GM12878 (cell line): ENCODE measurements around the gene KLHL1. TPM values are rescaled to one million over a fixed set of nuclear protein-coding genes. Genes with fewer than 3 reads are reported as not detected.

Source experiments
- ATAC-seq: fragments of 200-7000 bp; cut with Tn5 transposase; 3 replicates; pipeline ENCODE4 v1.9.1; 2020; ENCODE audit warnings: mild to moderate bottlenecking, moderate library complexity
- BruUV-seq: library from RNA; stranded (reverse); fragments of 400-500 nt; replicated peaks from 2 replicates; lab custom pipeline; 2021; lab: Mats Ljungman, UMichigan
- CTCF ChIA-PET: fragments of 300-600 bp; sonication (Branson Sonifier 250); formaldehyde crosslinking; extraction: SDS; loops from one replicate; lab custom pipeline; 2021; ENCODE audit warnings: inconsistent platforms; lab: Yijun Ruan, JAX
- POLR2A ChIA-PET: fragments of 350-600 bp; formaldehyde crosslinking; extraction: SDS; loops from one replicate; lab custom pipeline; 2021; ENCODE audit warnings: inconsistent platforms; lab: Charles Lee
- RAD21 ChIA-PET: fragments of 300-600 bp; sonication (Branson Sonifier 250); formaldehyde crosslinking; loops from one replicate; lab custom pipeline; 2023; ENCODE audit warnings: antibody characterized with exemption; ENCODE audit not compliant: unreplicated experiment; lab: Charles Lee
- SMC1A ChIA-PET: fragments of 300-600 bp; sonication (Branson Sonifier 250); formaldehyde crosslinking; loops from one replicate; lab custom pipeline; 2023; ENCODE audit not compliant: unreplicated experiment, uncharacterized antibody; lab: Charles Lee
- DNase-seq: peaks from one replicate; pipeline ENCODE4 v3.0.0-alpha.2; 2011; ENCODE audit warnings: low read depth, low spot score
- FAIRE-seq: peaks from 3 replicates; lab custom pipeline; 2011; peaks lifted over from hg19 to GRCh38; lab: Jason Lieb, UNC
- H2AFZ ChIP-seq: 2 replicates; pipeline ENCODE4 v1.6.0; 2011; ENCODE audit warnings: low read depth, low read length, control low read depth; ENCODE audit not compliant: control insufficient read depth
- H3K27ac ChIP-seq: 2 replicates; pipeline ENCODE4 v1.5.1; 2011; ENCODE audit warnings: control low read depth; ENCODE audit not compliant: control insufficient read depth, insufficient read depth
- H3K27me3 ChIP-seq, 2 experiments: replicated peaks in 1 of 2; 2 replicates each; pipeline versions ENCODE4 v1.6.0 to v1.6.1; 2011; ENCODE audit warnings: low read length in 1 of 2; ENCODE audit not compliant: control insufficient read depth in 2 of 2, insufficient read depth in 2 of 2
- H3K36me3 ChIP-seq, 2 experiments: 2 replicates each; pipeline ENCODE4 v1.5.1; 2011; ENCODE audit warnings: low read length in 1 of 2; ENCODE audit not compliant: control insufficient read depth in 2 of 2, insufficient read depth in 2 of 2
- H3K4me1 ChIP-seq: 2 replicates; pipeline ENCODE4 v1.6.1; 2011; ENCODE audit warnings: mild to moderate bottlenecking, low read length, moderate library complexity, mixed read lengths; ENCODE audit not compliant: control insufficient read depth, insufficient read depth
- H3K4me2 ChIP-seq: 2 replicates; pipeline ENCODE4 v1.6.0; 2011; ENCODE audit warnings: control low read depth; ENCODE audit not compliant: control insufficient read depth, insufficient read depth
- H3K4me3 ChIP-seq: fragments of 200-600 bp; sonication (generic); 2 replicates; pipeline ENCODE4 v1.5.1; 2016
- H3K79me2 ChIP-seq: 2 replicates; pipeline ENCODE4 v1.6.0; 2011; ENCODE audit warnings: low read length; ENCODE audit not compliant: control insufficient read depth, insufficient read depth
- H3K9ac ChIP-seq: 2 replicates; pipeline ENCODE4 v1.8.0; 2011; ENCODE audit warnings: low read length, control low read depth, mixed read lengths; ENCODE audit not compliant: control insufficient read depth, insufficient read depth
- H3K9me3 ChIP-seq: replicated peaks from 3 replicates; pipeline ENCODE4 v1.5.1; 2011; ENCODE audit warnings: mild to moderate bottlenecking, low read length; ENCODE audit not compliant: control insufficient read depth, insufficient read depth
- H4K20me1 ChIP-seq: 2 replicates; pipeline ENCODE4 v1.6.0; 2011; ENCODE audit not compliant: control insufficient read depth, insufficient read depth
- CREM ChIP-seq: IDR thresholded peaks from 2 replicates; pipeline ENCODE4 v1.6.1; 2014; ENCODE audit warnings: antibody characterized with exemption, low read depth
- ESRRA ChIP-seq: IDR thresholded peaks from 2 replicates; pipeline ENCODE4 v1.6.1; 2012; ENCODE audit warnings: mild to moderate bottlenecking, low read length, improper control_type of control experiment
- HDAC6 ChIP-seq: fragments of 200-600 bp; sonication (generic); IDR thresholded peaks from one replicate; pipeline ENCODE4 v1.8.0; 2017; ENCODE audit warnings: antibody characterized with exemption; ENCODE audit not compliant: unreplicated experiment
- MEF2A ChIP-seq: IDR thresholded peaks from 2 replicates; pipeline ENCODE4 v1.6.1; 2011; ENCODE audit warnings: low read depth, mild to moderate bottlenecking, low read length, moderate library complexity; ENCODE audit not compliant: insufficient read depth
- NR2C1 ChIP-seq: fragments of 450-650 bp; IDR thresholded peaks from 2 replicates; pipeline ENCODE4 v1.6.1; 2017; ENCODE audit warnings: antibody characterized with exemption, mild to moderate bottlenecking, moderate library complexity
- NR2C2 ChIP-seq: IDR thresholded peaks from 2 replicates; pipeline ENCODE4 v1.6.1; 2011; ENCODE audit warnings: borderline replicate concordance, low read depth; ENCODE audit not compliant: control insufficient read depth, insufficient read length
- POLR2AphosphoS2 ChIP-seq: IDR thresholded peaks from 2 replicates; pipeline ENCODE4 v1.6.1; 2011; ENCODE audit warnings: low read depth, mild to moderate bottlenecking, low read length, improper control_type of control experiment, moderate library complexity
- RAD51 ChIP-seq: fragments of 450-650 bp; IDR thresholded peaks from 2 replicates; pipeline ENCODE4 v1.6.1; 2016; ENCODE audit warnings: moderate library complexity, mild to moderate bottlenecking, inconsistent platforms
- WGBS: methylation state at CpG from one replicate; pipeline ENCODE4 v1.1.6; 2016; ENCODE audit warnings: low lambda C conversion rate; ENCODE audit not compliant: insufficient replicate concordance, insufficient coverage; ENCODE audit errors: missing lambda C conversion rate; 5-methylcytosine and 5-hydroxymethylcytosine counted together
- in situ Hi-C: fragments of 300-500 bp; cut with MboI; formaldehyde crosslinking; loops from 9 replicates; pipeline ENCODE4 v1.14.3; 2018; ENCODE audit warnings: mixed read lengths
- intact Hi-C: fragments of 100-400 bp; cut with micrococcal nuclease; formaldehyde crosslinking; loops from one replicate; pipeline ENCODE4 v1.14.2; 2022; ENCODE audit not compliant: unreplicated experiment
- polyA plus RNA-seq, 11 experiments: library from polyadenylated mRNA; depleted of rRNA in 4 of 11; unstranded in 6 of 11; stranded (reverse) in 5 of 11; fragments of >200 nt; fragmentation: Nextera tagmentation in 4 of 11; fragmentation: Illumina TruSeq in 1 of 11; extraction: Ambion mirVana in 4 of 11; extraction: Trizol in 1 of 11; gene quantifications; 1 replicate in 1 of 11; 2 replicates in 10 of 11; pipeline versions ENCODE4 v1.2.1 to v1.2.3, GENCODE V29; 2011 to 2016; ENCODE audit warnings: inconsistent platforms in 2 of 11, missing spikeins in 2 of 11, low read depth in 1 of 11
- total RNA-seq, 4 experiments: library from RNA; depleted of rRNA in 3 of 4; stranded (reverse); fragments of >200 nt in 3 of 4; fragmentation: Illumina TruSeq in 1 of 4; extraction: Trizol in 1 of 4; gene quantifications; 2 replicates each; pipeline versions ENCODE4 v1.2.1 to v1.2.3, GENCODE V29; 2013 to 2021
- TF ChIP-seq, protein P1 (sequence below): fragments of 450-650 bp; IDR thresholded peaks from 2 replicates; pipeline ENCODE4 v1.6.1; 2017; ENCODE audit warnings: low read depth, mild to moderate bottlenecking, moderate library complexity
- TF ChIP-seq, protein P2 (sequence below): IDR thresholded peaks from 2 replicates; pipeline ENCODE4 v1.6.1; 2011; ENCODE audit warnings: borderline replicate concordance, low read depth, mild to moderate bottlenecking, moderate library complexity, low read length; ENCODE audit not compliant: insufficient read depth, poor library complexity, severe bottlenecking
- TF ChIP-seq, protein P3 (sequence below): fragments of 450-650 bp; formaldehyde crosslinking; IDR thresholded peaks from 2 replicates; pipeline ENCODE4 v1.4.0; 2020; ENCODE audit warnings: mild to moderate bottlenecking, moderate library complexity
- TF ChIP-seq, protein P4 (sequence below): IDR thresholded peaks from 2 replicates; pipeline ENCODE4 v1.6.1; 2011; ENCODE audit warnings: low read depth, mild to moderate bottlenecking, low read length, moderate library complexity, borderline replicate concordance; ENCODE audit errors: extremely low read depth

The KLHL1 gene
- total and polyA plus RNA-seq, 10 of the 15 experiments (the other 5 are each of a cell fraction or from before 2014, with no cell fraction given): 0.02 to 0.13 (median 0.05) TPM; not detected in 2

DNA sequence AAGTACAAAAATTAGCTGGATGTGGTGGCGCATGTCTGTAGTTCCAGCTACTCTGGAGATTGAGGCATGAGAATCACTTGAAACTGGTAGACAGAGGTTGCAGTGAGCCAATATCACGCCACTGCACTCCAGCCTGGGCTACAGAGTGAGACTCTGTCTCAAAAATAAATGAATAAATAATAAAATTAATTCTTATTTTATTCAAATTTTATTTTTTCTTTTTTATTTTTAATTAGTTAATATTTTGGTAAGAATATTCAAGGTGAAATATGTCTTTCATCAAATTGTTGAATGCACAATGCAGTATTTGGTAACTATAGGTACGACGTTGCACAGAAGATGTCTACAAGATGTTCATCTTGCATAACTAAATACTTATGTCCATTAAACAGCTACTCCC lies 111.2 kb downstream of the KLHL1 start:
- H3K79me2 ChIP-seq: no peaks in the 10 kb centered on the region
- TF ChIP-seq, protein P1, sequence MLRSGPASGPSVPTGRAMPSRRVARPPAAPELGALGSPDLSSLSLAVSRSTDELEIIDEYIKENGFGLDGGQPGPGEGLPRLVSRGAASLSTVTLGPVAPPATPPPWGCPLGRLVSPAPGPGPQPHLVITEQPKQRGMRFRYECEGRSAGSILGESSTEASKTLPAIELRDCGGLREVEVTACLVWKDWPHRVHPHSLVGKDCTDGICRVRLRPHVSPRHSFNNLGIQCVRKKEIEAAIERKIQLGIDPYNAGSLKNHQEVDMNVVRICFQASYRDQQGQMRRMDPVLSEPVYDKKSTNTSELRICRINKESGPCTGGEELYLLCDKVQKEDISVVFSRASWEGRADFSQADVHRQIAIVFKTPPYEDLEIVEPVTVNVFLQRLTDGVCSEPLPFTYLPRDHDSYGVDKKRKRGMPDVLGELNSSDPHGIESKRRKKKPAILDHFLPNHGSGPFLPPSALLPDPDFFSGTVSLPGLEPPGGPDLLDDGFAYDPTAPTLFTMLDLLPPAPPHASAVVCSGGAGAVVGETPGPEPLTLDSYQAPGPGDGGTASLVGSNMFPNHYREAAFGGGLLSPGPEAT: no peak
- TF ChIP-seq CREM: no peak
- no peak for TF ChIP-seq NR2C2
- TF ChIP-seq, protein P2, sequence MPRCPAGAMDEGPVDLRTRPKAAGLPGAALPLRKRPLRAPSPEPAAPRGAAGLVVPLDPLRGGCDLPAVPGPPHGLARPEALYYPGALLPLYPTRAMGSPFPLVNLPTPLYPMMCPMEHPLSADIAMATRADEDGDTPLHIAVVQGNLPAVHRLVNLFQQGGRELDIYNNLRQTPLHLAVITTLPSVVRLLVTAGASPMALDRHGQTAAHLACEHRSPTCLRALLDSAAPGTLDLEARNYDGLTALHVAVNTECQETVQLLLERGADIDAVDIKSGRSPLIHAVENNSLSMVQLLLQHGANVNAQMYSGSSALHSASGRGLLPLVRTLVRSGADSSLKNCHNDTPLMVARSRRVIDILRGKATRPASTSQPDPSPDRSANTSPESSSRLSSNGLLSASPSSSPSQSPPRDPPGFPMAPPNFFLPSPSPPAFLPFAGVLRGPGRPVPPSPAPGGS: no peak
- no peak for TF ChIP-seq RAD51
- no peak for TF ChIP-seq ESRRA
- no peak for TF ChIP-seq HDAC6
- TF ChIP-seq NR2C1: no peak
- TF ChIP-seq, protein P3, sequence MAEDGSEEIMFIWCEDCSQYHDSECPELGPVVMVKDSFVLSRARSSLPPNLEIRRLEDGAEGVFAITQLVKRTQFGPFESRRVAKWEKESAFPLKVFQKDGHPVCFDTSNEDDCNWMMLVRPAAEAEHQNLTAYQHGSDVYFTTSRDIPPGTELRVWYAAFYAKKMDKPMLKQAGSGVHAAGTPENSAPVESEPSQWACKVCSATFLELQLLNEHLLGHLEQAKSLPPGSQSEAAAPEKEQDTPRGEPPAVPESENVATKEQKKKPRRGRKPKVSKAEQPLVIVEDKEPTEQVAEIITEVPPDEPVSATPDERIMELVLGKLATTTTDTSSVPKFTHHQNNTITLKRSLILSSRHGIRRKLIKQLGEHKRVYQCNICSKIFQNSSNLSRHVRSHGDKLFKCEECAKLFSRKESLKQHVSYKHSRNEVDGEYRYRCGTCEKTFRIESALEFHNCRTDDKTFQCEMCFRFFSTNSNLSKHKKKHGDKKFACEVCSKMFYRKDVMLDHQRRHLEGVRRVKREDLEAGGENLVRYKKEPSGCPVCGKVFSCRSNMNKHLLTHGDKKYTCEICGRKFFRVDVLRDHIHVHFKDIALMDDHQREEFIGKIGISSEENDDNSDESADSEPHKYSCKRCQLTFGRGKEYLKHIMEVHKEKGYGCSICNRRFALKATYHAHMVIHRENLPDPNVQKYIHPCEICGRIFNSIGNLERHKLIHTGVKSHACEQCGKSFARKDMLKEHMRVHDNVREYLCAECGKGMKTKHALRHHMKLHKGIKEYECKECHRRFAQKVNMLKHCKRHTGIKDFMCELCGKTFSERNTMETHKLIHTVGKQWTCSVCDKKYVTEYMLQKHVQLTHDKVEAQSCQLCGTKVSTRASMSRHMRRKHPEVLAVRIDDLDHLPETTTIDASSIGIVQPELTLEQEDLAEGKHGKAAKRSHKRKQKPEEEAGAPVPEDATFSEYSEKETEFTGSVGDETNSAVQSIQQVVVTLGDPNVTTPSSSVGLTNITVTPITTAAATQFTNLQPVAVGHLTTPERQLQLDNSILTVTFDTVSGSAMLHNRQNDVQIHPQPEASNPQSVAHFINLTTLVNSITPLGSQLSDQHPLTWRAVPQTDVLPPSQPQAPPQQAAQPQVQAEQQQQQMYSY (CRISPR knock-in tag): no peak
- TF ChIP-seq, protein P4, sequence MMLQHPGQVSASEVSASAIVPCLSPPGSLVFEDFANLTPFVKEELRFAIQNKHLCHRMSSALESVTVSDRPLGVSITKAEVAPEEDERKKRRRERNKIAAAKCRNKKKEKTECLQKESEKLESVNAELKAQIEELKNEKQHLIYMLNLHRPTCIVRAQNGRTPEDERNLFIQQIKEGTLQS: no peak
- no peak for TF ChIP-seq MEF2A
- TF ChIP-seq POLR2AphosphoS2: no peak
- H3K4me2 ChIP-seq: no peak overlapping the region
- ChIA-PET CTCF (no interaction called here), RAD21 (no interaction called here), POLR2A (no interaction called here), SMC1A (no interaction called here)
- H3K9me3 ChIP-seq: no peaks in the 10 kb centered on the region
- no peaks in the 10 kb centered on the region for H3K4me1 ChIP-seq
- ATAC-seq (no peak), DNase-seq (no peak), FAIRE-seq (no peak)
- no TSS peak for BruUV-seq
- in situ Hi-C loops: no loop called here
- H3K9ac ChIP-seq: no peak overlapping the region
- no peak overlapping the region for H3K27ac ChIP-seq
- H3K27me3 ChIP-seq: no peaks in the 10 kb centered on the region
- 24% methylated on average over 4 of the region's 4 CpGs for WGBS
- H3K4me3 ChIP-seq: no peak overlapping the region
- intact Hi-C loops: no loop called here
- H3K36me3 ChIP-seq: no peaks in the 10 kb centered on the region
- no peak overlapping the region for H2AFZ ChIP-seq
- H4K20me1 ChIP-seq: no peaks in the 10 kb centered on the region
